CD4-positive, alpha-beta T cell treated with Interferon gamma for 1 hour (primary cell): ENCODE measurements around the gene MAGEA4.

Experiments used
- DNase-seq: peaks from one replicate; pipeline ENCODE4 v3.0.0-alpha.2; 2020

Gene MAGEA4

GRCh38 chrX:151935358-151935757 is 22.7 kb downstream of the MAGEA4 start:
- DNase-seq = no peak

- DNase-seq = no peak
These were observed 25.5 kb downstream of the MAGEA4 start for GRCh38 chrX:151938172-151938571.

- DNase-seq = no peak
These were observed 42.0 kb downstream of the MAGEA4 start for GRCh38 chrX:151954730-151955129.

- DNase-seq = no peak
These were observed 45.4 kb downstream of the MAGEA4 start for GRCh38 chrX:151958101-151958500.

GRCh38 chrX:151962034-151962433 is 49.3 kb downstream of the MAGEA4 start:
- DNase-seq = no peak

GRCh38 chrX:151966236-151966635 is 53.5 kb downstream of the MAGEA4 start:
- no peak for DNase-seq

GRCh38 chrX:151970027-151970426 is 57.3 kb downstream of the MAGEA4 start:
- DNase-seq = no peak

- no peak for DNase-seq
These were observed 58.0 kb downstream of the MAGEA4 start for GRCh38 chrX:151970661-151971060.

GRCh38 chrX:151973060-151973661 is 60.5 kb downstream of the MAGEA4 start:
- DNase-seq = no peak

- no peak for DNase-seq
These were observed 61.2 kb downstream of the MAGEA4 start for GRCh38 chrX:151973851-151974335.
